ENCODE results near the gene SLC25A46. TPM values are rescaled to one million over a fixed set of nuclear protein-coding genes. Genes with fewer than 3 reads are reported as not detected.
"Not testable (repeated sequence)": the region's sequence is repeated elsewhere in the genome, so short reads cannot be mapped to it uniquely, and the experiment has no call there.

SLC25A46 gene
- total RNA-seq: 10 to 100 TPM; 28.7 to 36.2 TPM
- 10 to 100 TPM; 20.0 to 32.8 TPM for polyA plus RNA-seq
- long read RNA-seq, donor 1, transcript SLC25A46-201 (8 exons, 2,385 nt): major isoform, 20 of 28 reads
- long read RNA-seq, donor 1, partial matches to known transcripts: 4 of 28 reads
- long read RNA-seq, donor 1, other reads (novel, unspliced or antisense): 4 of 28 reads
- long read RNA-seq, donor 2, partial matches to known transcripts: 3 of 11 reads
- long read RNA-seq, donor 2, other reads (novel, unspliced or antisense): 5 of 11 reads

- Histone ChIP-seq H3K4me3 (ENCODE audit: low read length in 2 of 2) (peak within 1 kb of the TSS; percentile 68 to 86), H3K27me3 (ENCODE audit: control insufficient read depth in 1 of 2, insufficient read depth in 2 of 2, low read length in 1 of 2) (no peaks in the 10 kb centered on the region), H3K9me3 (ENCODE audit: control insufficient read depth, low read length) (no peaks in the 10 kb centered on the region), H3K4me1 (ENCODE audit: control insufficient read depth in 1 of 2, insufficient read depth in 2 of 2, low read length in 2 of 2) (peaks cover 0 to 2% of the 10 kb centered on the region in 2 donors), H3K27ac (ENCODE audit: low read depth in 1 of 2, low read length in 2 of 2) (peak within 1 kb of the TSS in 1 of 2 donors; percentile 81), H3K36me3 (ENCODE audit: control insufficient read depth in 1 of 2, insufficient read depth in 2 of 2, low read length in 1 of 2) (no peaks in the 10 kb centered on the region)
- intact Hi-C loops (cut with DNase I): no loop called here
- 0% methylated on average over 58 to 62 of the region's 62 CpGs for WGBS, 2 donors
- DNase-seq (peak; percentile 93), ATAC-seq (ENCODE audit: low FRiP score) (peak; percentile 99)
These were observed at the start of gene SLC25A46 for GRCh38 chr5:110738812-110739651. TSS of gene SLC25A46 (plus strand) at chr5:110739007. CDS start at chr5:110739120, 113 bp downstream.

GRCh38 chr5:110690587-110690986, 48.2 kb upstream of the SLC25A46 start:
- H3K27ac ChIP-seq (ENCODE audit: low read depth in 1 of 2, low read length in 2 of 2); ATAC-seq (ENCODE audit: low FRiP score); H3K27me3 ChIP-seq (ENCODE audit: control insufficient read depth in 1 of 2, insufficient read depth in 2 of 2, low read length in 1 of 2); intact Hi-C loops (cut with DNase I); H3K4me1 ChIP-seq (ENCODE audit: control insufficient read depth in 1 of 2, insufficient read depth in 2 of 2, low read length in 2 of 2); H3K36me3 ChIP-seq (ENCODE audit: control insufficient read depth in 1 of 2, insufficient read depth in 2 of 2, low read length in 1 of 2); H3K4me3 ChIP-seq (ENCODE audit: low read length in 2 of 2); H3K9me3 ChIP-seq (ENCODE audit: control insufficient read depth, low read length); DNase-seq: not testable (repeated sequence)
- WGBS, 2 donors: 99 to 100% methylated on average over 1 of the region's 1 CpG

GRCh38 chr5:110692669-110693068, 46.1 kb upstream of the SLC25A46 start:
- H3K27me3 ChIP-seq (ENCODE audit: control insufficient read depth in 1 of 2, insufficient read depth in 2 of 2, low read length in 1 of 2); DNase-seq; intact Hi-C loops (cut with DNase I); H3K4me1 ChIP-seq (ENCODE audit: control insufficient read depth in 1 of 2, insufficient read depth in 2 of 2, low read length in 2 of 2); H3K27ac ChIP-seq (ENCODE audit: low read depth in 1 of 2, low read length in 2 of 2); H3K9me3 ChIP-seq (ENCODE audit: control insufficient read depth, low read length); H3K4me3 ChIP-seq (ENCODE audit: low read length in 2 of 2); H3K36me3 ChIP-seq (ENCODE audit: control insufficient read depth in 1 of 2, insufficient read depth in 2 of 2, low read length in 1 of 2); ATAC-seq (ENCODE audit: low FRiP score): not testable (repeated sequence)
- 76 to 84% methylated on average over 5 of the region's 5 CpGs for WGBS, 2 donors

GRCh38 chr5:110702300-110702699, 36.5 kb upstream of the SLC25A46 start:
- ATAC-seq (ENCODE audit: low FRiP score): no peak
- H3K36me3 ChIP-seq (ENCODE audit: control insufficient read depth in 1 of 2, insufficient read depth in 2 of 2, low read length in 1 of 2): no peaks in the 10 kb centered on the region
- no peaks in the 10 kb centered on the region for H3K4me1 ChIP-seq (ENCODE audit: control insufficient read depth in 1 of 2, insufficient read depth in 2 of 2, low read length in 2 of 2)
- no peak overlapping the region for H3K4me3 ChIP-seq (ENCODE audit: low read length in 2 of 2)
- intact Hi-C loops (cut with DNase I): no loop called here
- DNase-seq: no peak
- H3K27ac ChIP-seq (ENCODE audit: low read depth in 1 of 2, low read length in 2 of 2): no peak overlapping the region
- H3K27me3 ChIP-seq (ENCODE audit: control insufficient read depth in 1 of 2, insufficient read depth in 2 of 2, low read length in 1 of 2): no peaks in the 10 kb centered on the region
- H3K9me3 ChIP-seq (ENCODE audit: control insufficient read depth, low read length): no peaks in the 10 kb centered on the region
- 69 to 78% methylated on average over 1 of the region's 1 CpG for WGBS, 2 donors

GRCh38 chr5:110702704-110703103, 36.1 kb upstream of the SLC25A46 start:
- no peaks in the 10 kb centered on the region for H3K36me3 ChIP-seq (ENCODE audit: control insufficient read depth in 1 of 2, insufficient read depth in 2 of 2, low read length in 1 of 2)
- ATAC-seq (ENCODE audit: low FRiP score) (no peak), DNase-seq (no peak)
- intact Hi-C loops (cut with DNase I): no loop called here
- H3K27me3 ChIP-seq (ENCODE audit: control insufficient read depth in 1 of 2, insufficient read depth in 2 of 2, low read length in 1 of 2): no peaks in the 10 kb centered on the region
- H3K27ac ChIP-seq (ENCODE audit: low read depth in 1 of 2, low read length in 2 of 2): no peak overlapping the region
- WGBS, 2 donors: 33 to 35% methylated on average over 3 of the region's 3 CpGs
- H3K4me3 ChIP-seq (ENCODE audit: low read length in 2 of 2): no peak overlapping the region
- no peaks in the 10 kb centered on the region for H3K4me1 ChIP-seq (ENCODE audit: control insufficient read depth in 1 of 2, insufficient read depth in 2 of 2, low read length in 2 of 2)
- H3K9me3 ChIP-seq (ENCODE audit: control insufficient read depth, low read length): no peaks in the 10 kb centered on the region

GRCh38 chr5:110703481-110703880, 35.3 kb upstream of the SLC25A46 start:
- Histone ChIP-seq H3K9me3 (ENCODE audit: control insufficient read depth, low read length) (no peaks in the 10 kb centered on the region), H3K4me3 (ENCODE audit: low read length in 2 of 2) (no peak overlapping the region), H3K27ac (ENCODE audit: low read depth in 1 of 2, low read length in 2 of 2) (no peak overlapping the region), H3K27me3 (ENCODE audit: control insufficient read depth in 1 of 2, insufficient read depth in 2 of 2, low read length in 1 of 2) (no peaks in the 10 kb centered on the region), H3K36me3 (ENCODE audit: control insufficient read depth in 1 of 2, insufficient read depth in 2 of 2, low read length in 1 of 2) (no peaks in the 10 kb centered on the region), H3K4me1 (ENCODE audit: control insufficient read depth in 1 of 2, insufficient read depth in 2 of 2, low read length in 2 of 2) (no peaks in the 10 kb centered on the region)
- DNase-seq (no peak), ATAC-seq (ENCODE audit: low FRiP score) (no peak)
- 2 to 3% methylated on average over 2 of the region's 2 CpGs for WGBS, 2 donors
- intact Hi-C loops (cut with DNase I): no loop called here

- no peak overlapping the region for H3K4me3 ChIP-seq (ENCODE audit: low read length in 2 of 2)
- intact Hi-C loops (cut with DNase I): no loop called here
- no peaks in the 10 kb centered on the region for H3K27me3 ChIP-seq (ENCODE audit: control insufficient read depth in 1 of 2, insufficient read depth in 2 of 2, low read length in 1 of 2)
- H3K4me1 ChIP-seq (ENCODE audit: control insufficient read depth in 1 of 2, insufficient read depth in 2 of 2, low read length in 2 of 2): no peaks in the 10 kb centered on the region
- ATAC-seq (ENCODE audit: low FRiP score) (no peak), DNase-seq (no peak)
- H3K36me3 ChIP-seq (ENCODE audit: control insufficient read depth in 1 of 2, insufficient read depth in 2 of 2, low read length in 1 of 2): no peaks in the 10 kb centered on the region
- no peaks in the 10 kb centered on the region for H3K9me3 ChIP-seq (ENCODE audit: control insufficient read depth, low read length)
- H3K27ac ChIP-seq (ENCODE audit: low read depth in 1 of 2, low read length in 2 of 2): no peak overlapping the region
These were observed 33.5 kb upstream of the SLC25A46 start for GRCh38 chr5:110705349-110705748.

GRCh38 chr5:110707260-110707844, 31.5 kb upstream of the SLC25A46 start:
- ATAC-seq (ENCODE audit: low FRiP score) (no peak), DNase-seq (no peak)
- Histone ChIP-seq H3K27me3 (ENCODE audit: control insufficient read depth in 1 of 2, insufficient read depth in 2 of 2, low read length in 1 of 2) (no peaks in the 10 kb centered on the region), H3K9me3 (ENCODE audit: control insufficient read depth, low read length) (no peaks in the 10 kb centered on the region), H3K4me1 (ENCODE audit: control insufficient read depth in 1 of 2, insufficient read depth in 2 of 2, low read length in 2 of 2) (no peaks in the 10 kb centered on the region), H3K4me3 (ENCODE audit: low read length in 2 of 2) (no peak overlapping the region), H3K27ac (ENCODE audit: low read depth in 1 of 2, low read length in 2 of 2) (no peak overlapping the region), H3K36me3 (ENCODE audit: control insufficient read depth in 1 of 2, insufficient read depth in 2 of 2, low read length in 1 of 2) (no peaks in the 10 kb centered on the region)
- intact Hi-C loops (cut with DNase I): no loop called here
- whole genome bisulfite sequencing, 2 donors: 66 to 67% methylated on average over 3 of the region's 3 CpGs

All from aorta (tissue), 5 donors.